Hepatocyte (in vitro differentiated cells): Measurements from ENCODE around the gene CLRN2.

Experiments
- CTCF ChIP-seq: fragments of 200-600 bp; sonication (generic); IDR thresholded peaks from 2 replicates; pipeline ENCODE4 v1.5.1; 2016; ENCODE audit warnings: antibody characterized with exemption, mild to moderate bottlenecking; ENCODE audit not compliant: poor library complexity
- EZH2phosphoT487 ChIP-seq: fragments of 200-600 bp; sonication (generic); IDR thresholded peaks from one replicate; pipeline ENCODE4 v1.6.1; 2018; ENCODE audit warnings: antibody characterized with exemption, mild to moderate bottlenecking, low read depth, moderate library complexity; ENCODE audit not compliant: unreplicated experiment, severe bottlenecking

GRCh38 chr4:17477774-17478472, 37.0 kb upstream of the CLRN2 start:
- TF ChIP-seq CTCF (no peak), EZH2phosphoT487 (no peak)
